Osteocyte (in vitro differentiated cells): ENCODE results near the gene ESYT2. TPM values are rescaled to one million over a fixed set of nuclear protein-coding genes. Genes with fewer than 3 reads are reported as not detected.

Experiments
- DNase-seq: peaks from one replicate; pipeline ENCODE4 v3.0.0; 2021; ENCODE audit warnings: mixed read lengths; ENCODE audit not compliant: unreplicated experiment; ENCODE audit errors: extremely low spot score
- H3K27ac Mint-ChIP-seq: one replicate; pipeline ENCODE4 v1.8.0; 2021; ENCODE audit warnings: mild to moderate bottlenecking, mixed read lengths; ENCODE audit not compliant: unreplicated experiment
- H3K27me3 Mint-ChIP-seq: one replicate; pipeline ENCODE4 v1.8.0; 2021; ENCODE audit warnings: mixed read lengths; ENCODE audit not compliant: unreplicated experiment
- H3K36me3 Mint-ChIP-seq: one replicate; pipeline ENCODE4 v1.8.0; 2021; ENCODE audit warnings: mixed read lengths; ENCODE audit not compliant: unreplicated experiment
- H3K4me1 Mint-ChIP-seq: one replicate; pipeline ENCODE4 v1.8.0; 2021; ENCODE audit warnings: mixed read lengths; ENCODE audit not compliant: unreplicated experiment
- H3K4me3 Mint-ChIP-seq: one replicate; pipeline ENCODE4 v1.8.0; 2021; ENCODE audit warnings: mild to moderate bottlenecking, moderate library complexity, mixed read lengths; ENCODE audit not compliant: unreplicated experiment
- H3K9me3 Mint-ChIP-seq: one replicate; pipeline ENCODE4 v1.8.0; 2021; ENCODE audit warnings: mixed read lengths; ENCODE audit not compliant: unreplicated experiment
- total RNA-seq: library from RNA; stranded (reverse); gene quantifications from 2 replicates; pipeline ENCODE4 v1.2.1, GENCODE V29; 2021
- TF ChIP-seq, protein P1 (sequence below): fragments of 200-600 bp; sonication (generic); IDR thresholded peaks from 2 replicates; pipeline ENCODE4 v1.5.0; 2021; ENCODE audit warnings: antibody characterized with exemption, mild to moderate bottlenecking, moderate library complexity

Gene ESYT2
- total RNA-seq, 1 donor from 2014 or later: 146 TPM

DNA sequence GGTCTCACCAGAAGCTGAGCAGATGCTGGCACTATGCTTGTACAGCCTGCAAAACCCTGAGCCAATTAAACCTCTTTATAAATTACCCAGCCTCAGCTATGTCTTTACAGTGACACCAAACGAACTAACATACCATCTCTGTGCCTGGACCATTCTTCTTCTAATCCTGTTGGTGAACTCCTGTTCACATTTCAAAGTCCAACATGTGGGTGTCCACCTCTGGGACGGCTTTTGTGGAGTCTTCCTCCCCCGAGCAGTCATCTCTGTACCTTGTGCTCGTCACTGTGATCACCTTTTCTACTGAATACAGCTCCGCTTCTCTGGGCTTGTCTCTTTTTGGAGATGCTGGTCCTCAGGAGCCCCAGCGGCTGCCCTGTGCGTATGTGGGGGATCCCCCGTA lies 7.4 kb upstream of the ESYT2 start:
- TF ChIP-seq, protein P1, sequence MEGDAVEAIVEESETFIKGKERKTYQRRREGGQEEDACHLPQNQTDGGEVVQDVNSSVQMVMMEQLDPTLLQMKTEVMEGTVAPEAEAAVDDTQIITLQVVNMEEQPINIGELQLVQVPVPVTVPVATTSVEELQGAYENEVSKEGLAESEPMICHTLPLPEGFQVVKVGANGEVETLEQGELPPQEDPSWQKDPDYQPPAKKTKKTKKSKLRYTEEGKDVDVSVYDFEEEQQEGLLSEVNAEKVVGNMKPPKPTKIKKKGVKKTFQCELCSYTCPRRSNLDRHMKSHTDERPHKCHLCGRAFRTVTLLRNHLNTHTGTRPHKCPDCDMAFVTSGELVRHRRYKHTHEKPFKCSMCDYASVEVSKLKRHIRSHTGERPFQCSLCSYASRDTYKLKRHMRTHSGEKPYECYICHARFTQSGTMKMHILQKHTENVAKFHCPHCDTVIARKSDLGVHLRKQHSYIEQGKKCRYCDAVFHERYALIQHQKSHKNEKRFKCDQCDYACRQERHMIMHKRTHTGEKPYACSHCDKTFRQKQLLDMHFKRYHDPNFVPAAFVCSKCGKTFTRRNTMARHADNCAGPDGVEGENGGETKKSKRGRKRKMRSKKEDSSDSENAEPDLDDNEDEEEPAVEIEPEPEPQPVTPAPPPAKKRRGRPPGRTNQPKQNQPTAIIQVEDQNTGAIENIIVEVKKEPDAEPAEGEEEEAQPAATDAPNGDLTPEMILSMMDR: no peak
- H3K4me3 Mint-ChIP-seq: no peak overlapping the region
- no peaks in the 10 kb centered on the region for H3K36me3 Mint-ChIP-seq
- H3K27me3 Mint-ChIP-seq: no peaks in the 10 kb centered on the region
- no peaks in the 10 kb centered on the region for H3K4me1 Mint-ChIP-seq
- no peaks in the 10 kb centered on the region for H3K9me3 Mint-ChIP-seq
- no peak overlapping the region for H3K27ac Mint-ChIP-seq
- no peak for DNase-seq

- Mint-ChIP-seq H3K36me3 (no peaks in the 10 kb centered on the region), H3K9me3 (no peaks in the 10 kb centered on the region), H3K4me1 (peaks cover 6% of the 10 kb centered on the region), H3K4me3 (no peak overlapping the region), H3K27me3 (no peaks in the 10 kb centered on the region), H3K27ac (no peak overlapping the region)
- DNase-seq: peak; percentile 32
- TF ChIP-seq, protein P1: no peak
Measured at GRCh38 chr7:158834878-158835784, 5.8 kb upstream of the ESYT2 start.

DNA sequence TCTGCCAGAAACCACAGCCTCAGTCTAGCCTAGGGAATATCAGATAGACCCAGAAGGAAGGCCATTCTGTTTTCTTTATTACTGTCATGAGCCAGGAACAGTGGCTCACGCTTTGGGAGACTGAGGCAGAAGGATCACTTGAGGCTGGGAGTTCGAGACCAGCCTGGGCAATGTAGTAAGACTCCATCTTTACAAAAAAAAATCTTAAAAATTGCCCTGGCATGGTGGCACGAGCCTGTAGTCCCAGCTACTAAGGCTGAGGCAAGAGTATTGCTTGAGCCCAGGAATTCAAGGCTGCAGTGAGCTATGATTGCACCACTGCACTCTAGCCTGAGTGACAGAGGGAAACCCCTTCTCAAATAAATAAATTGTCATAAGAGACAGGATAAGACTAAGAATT lies 3.7 kb upstream of the ESYT2 start:
- H3K9me3 Mint-ChIP-seq: no peaks in the 10 kb centered on the region
- peak; percentile 19 for DNase-seq
- TF ChIP-seq, protein P1: no peak
- no peak overlapping the region for H3K4me3 Mint-ChIP-seq
- H3K36me3 Mint-ChIP-seq: no peaks in the 10 kb centered on the region
- peaks cover 6% of the 10 kb centered on the region for H3K4me1 Mint-ChIP-seq
- H3K27me3 Mint-ChIP-seq: no peaks in the 10 kb centered on the region
- H3K27ac Mint-ChIP-seq: no peak overlapping the region

- Mint-ChIP-seq H3K27ac (no peak overlapping the region), H3K4me3 (no peak overlapping the region), H3K27me3 (no peaks in the 10 kb centered on the region), H3K36me3 (peaks cover 5% of the 10 kb centered on the region), H3K9me3 (no peaks in the 10 kb centered on the region), H3K4me1 (peaks cover 14% of the 10 kb centered on the region)
- DNase-seq: peak; percentile 63
- TF ChIP-seq, protein P1: no peak
Measured at GRCh38 chr7:158831738-158832091, 2.4 kb upstream of the ESYT2 start.

DNA sequence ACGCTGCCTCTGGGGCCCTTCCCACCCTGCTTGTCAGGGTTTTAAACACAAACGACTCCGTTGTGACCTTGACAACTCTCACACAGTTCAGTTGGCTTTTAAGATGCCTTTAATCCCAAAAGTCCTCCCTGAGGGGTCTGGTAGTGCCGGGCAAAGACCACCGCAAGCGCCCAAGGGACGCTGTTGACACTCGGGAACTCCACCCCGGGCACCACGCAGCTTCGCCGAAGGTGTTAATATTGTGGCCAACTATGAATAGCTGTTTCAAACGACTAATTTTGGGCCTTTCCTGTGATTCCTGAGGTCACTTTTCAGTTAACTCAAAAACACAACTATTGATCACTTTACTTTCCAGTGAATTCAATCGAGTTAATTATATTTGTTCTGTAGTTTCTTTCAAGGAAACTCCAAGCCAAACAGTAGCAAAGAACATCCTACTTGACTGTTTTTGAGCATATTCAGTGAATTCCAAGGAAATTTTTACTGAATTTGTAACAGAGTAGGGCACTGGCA lies 958 bp upstream of the ESYT2 start:
- peak overlapping the region; percentile 78 for H3K4me3 Mint-ChIP-seq
- peak overlapping the region; percentile 88 for H3K27ac Mint-ChIP-seq
- H3K9me3 Mint-ChIP-seq: no peaks in the 10 kb centered on the region
- H3K4me1 Mint-ChIP-seq: peaks cover 25% of the 10 kb centered on the region
- H3K36me3 Mint-ChIP-seq: peaks cover 8% of the 10 kb centered on the region
- no peak for DNase-seq
- H3K27me3 Mint-ChIP-seq: no peaks in the 10 kb centered on the region
- TF ChIP-seq, protein P1: no peak
